GM12872 (cell line): Measurements from ENCODE around the gene C1orf122.

Source experiments
- TF ChIP-seq, protein P1 (sequence below): IDR thresholded peaks from 3 replicates; pipeline ENCODE4 v1.5.1; 2011; ENCODE audit warnings: low read depth, mild to moderate bottlenecking, low read length, moderate library complexity; ENCODE audit not compliant: insufficient read depth

The C1orf122 gene

DNA sequence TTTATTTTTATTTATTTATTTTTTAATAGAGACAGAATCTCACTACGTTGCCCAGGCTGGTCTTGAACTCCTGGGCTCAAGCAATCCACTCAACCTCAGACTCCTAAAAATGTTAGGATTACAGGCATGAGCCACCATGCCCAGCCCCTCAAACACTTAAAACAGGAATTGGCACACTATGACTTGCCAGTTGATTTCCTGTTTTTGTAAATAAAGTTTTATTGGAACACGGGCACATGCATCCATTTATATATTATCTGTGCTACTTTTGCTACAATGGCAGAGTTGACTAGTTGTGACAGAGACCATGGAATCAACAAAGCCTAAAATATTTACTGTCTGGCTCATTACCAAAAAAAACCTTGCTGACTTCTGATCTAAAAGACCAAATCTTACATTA is 16.4 kb downstream of the C1orf122 start:
- TF ChIP-seq, protein P1, sequence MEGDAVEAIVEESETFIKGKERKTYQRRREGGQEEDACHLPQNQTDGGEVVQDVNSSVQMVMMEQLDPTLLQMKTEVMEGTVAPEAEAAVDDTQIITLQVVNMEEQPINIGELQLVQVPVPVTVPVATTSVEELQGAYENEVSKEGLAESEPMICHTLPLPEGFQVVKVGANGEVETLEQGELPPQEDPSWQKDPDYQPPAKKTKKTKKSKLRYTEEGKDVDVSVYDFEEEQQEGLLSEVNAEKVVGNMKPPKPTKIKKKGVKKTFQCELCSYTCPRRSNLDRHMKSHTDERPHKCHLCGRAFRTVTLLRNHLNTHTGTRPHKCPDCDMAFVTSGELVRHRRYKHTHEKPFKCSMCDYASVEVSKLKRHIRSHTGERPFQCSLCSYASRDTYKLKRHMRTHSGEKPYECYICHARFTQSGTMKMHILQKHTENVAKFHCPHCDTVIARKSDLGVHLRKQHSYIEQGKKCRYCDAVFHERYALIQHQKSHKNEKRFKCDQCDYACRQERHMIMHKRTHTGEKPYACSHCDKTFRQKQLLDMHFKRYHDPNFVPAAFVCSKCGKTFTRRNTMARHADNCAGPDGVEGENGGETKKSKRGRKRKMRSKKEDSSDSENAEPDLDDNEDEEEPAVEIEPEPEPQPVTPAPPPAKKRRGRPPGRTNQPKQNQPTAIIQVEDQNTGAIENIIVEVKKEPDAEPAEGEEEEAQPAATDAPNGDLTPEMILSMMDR = no peak

DNA sequence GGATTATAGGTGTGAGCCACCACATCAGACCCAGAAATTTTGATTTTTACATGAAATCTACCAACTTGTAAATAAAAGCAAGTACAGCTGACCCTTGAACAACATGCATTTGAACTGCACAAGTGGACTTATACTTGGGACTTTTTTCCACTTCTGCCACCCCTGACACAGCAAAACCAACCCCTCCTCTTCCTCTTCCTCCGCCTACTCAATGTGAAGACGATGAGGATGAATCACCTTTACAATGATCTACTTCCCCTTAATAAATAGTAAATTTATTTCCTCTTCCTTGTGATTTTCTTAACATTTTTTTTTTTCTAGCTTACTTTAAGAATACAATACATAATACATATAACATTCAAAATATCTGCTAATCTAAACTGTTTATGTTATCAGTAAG is 17.9 kb downstream of the C1orf122 start:
- TF ChIP-seq, protein P1 = no peak

DNA sequence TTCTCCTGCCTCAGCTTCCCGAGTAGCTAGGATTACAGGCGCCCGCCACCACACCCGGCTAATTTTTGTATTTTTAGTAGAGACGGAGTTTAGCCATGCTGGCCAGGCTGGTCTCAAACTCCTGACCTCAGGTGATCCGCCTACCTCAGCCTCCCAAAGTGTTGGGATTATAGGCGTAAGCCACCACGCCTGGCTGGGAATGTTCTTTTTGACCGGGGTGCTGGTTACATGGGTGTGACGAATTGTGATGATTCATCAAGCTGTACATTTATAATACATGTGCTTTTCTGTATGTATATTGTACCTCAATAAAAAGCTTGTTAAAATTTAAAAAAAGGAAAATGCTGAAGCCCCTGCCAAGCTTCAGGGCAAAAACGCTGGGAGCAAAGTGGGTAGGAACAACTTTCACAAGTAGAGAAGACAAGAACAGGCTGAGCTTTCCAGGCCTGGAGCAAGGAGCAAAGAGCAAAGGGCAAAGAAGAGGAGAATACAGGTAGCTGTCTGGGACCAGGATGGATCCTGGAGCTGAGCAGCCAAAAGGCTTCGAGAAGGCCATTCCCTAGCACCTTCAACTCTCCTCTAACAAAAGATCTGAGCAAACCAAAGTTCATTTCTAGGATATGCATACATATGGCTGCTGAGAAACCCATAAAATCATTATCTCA is 21.0 kb downstream of the C1orf122 start:
- TF ChIP-seq, protein P1 = no peak

DNA sequence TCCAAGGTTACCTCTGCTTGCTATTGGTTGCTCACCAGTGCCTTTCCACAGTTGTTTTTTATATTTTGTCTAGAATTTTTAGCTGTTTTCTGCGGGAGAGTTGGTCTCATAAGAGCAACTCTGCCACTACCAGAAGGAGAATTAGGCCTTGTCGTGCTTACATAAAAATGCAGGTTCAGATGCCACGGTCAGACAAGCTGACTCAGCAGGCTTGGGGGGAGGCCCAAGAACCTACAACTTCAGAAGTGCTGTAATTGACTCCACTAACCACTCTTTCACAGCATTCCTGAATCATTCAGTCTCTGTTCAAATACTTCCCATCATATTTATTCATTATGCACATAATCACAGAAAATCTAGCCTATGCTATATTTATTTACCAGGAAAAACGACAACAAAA is 23.5 kb downstream of the C1orf122 start:
- TF ChIP-seq, protein P1 = no peak

DNA sequence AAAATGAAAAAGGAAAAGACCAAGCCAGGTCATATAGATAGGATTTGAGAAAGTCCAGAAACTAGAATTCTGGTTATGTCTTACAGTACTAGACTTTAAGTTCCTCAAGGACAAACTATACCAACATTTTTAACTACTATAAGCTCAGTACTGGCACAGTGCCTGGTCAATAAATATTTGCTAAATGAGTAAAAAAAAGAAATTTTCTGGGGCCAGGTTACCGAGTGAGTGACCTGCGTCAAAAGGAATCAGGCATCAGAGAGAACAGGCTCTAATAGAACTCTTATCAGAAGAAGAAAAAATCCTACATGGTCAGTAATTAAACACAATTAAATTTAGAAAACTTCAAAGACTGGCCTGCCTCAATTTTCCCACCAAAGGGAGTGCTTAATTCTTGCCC is 24.2 kb downstream of the C1orf122 start:
- TF ChIP-seq, protein P1 = no peak

DNA sequence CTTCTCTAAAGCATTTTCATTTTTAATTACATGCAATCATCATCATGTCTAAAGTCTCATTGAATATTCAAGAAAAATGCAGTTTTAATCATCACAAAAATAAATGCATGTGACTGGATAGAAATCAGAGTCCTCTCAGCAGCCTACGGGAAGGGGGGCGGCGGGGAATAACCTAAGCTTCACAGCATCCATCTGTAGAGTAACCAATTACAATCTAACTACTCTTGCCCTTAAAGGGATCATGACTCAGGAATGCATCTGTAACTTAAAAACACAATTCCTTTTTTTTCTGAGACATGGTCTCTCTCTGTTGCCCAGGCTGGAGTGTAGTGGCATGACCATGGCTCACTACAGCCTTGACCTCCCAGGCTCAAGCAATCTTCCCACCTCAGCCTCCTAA is 29.2 kb downstream of the C1orf122 start:
- TF ChIP-seq, protein P1 = no peak

DNA sequence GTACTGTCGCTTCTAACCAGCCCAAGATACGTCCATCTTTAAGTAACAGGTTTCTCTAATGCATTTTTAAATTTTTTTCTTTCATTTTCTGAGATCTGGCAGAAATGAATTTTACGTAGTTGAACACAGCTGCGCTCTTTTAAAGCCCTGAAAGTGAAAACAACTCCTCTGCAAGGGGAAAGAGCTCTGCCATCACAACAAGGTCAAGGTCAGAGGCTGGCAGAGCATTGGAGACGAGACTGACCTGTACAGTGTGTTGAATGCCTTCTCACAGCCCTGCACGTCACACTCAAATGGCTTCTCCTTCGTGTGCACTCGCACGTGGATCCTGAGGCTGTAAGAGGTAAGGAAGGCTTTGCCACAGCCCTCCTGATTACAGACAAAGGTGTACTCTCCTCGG is 32.1 kb downstream of the C1orf122 start:
- TF ChIP-seq, protein P1 = no peak
